Left lung (tissue), 10 donors: ENCODE data around the gene DHX32. TPM values are rescaled to one million over a fixed set of nuclear protein-coding genes. Genes with fewer than 3 reads are reported as not detected.

Source experiments
- ATAC-seq: fragments of 200-7000 bp; cut with Tn5 transposase; one replicate; pipeline ENCODE4 v1.9.1; 2020; ENCODE audit warnings: moderate library complexity
- DNase-seq, 4 donors: peaks; one replicate each; pipeline ENCODE4 v3.0.0-alpha.2; 2013 to 2020
- H3K27ac ChIP-seq, 2 donors: fragments of 200-600 bp; sonication (generic) in 1 of 2; one replicate each; pipeline versions ENCODE4 v1.5.0 to v1.8.0; 2020 to 2021
- H3K27me3 ChIP-seq, 2 donors: fragments of 200-600 bp; sonication (generic) in 1 of 2; one replicate each; pipeline versions ENCODE4 v1.5.0 to v1.8.0; 2020 to 2021
- H3K36me3 ChIP-seq, 2 donors: fragments of 200-600 bp; sonication (generic) in 1 of 2; one replicate each; pipeline versions ENCODE4 v1.5.0 to v1.8.0; 2020 to 2021
- H3K4me1 ChIP-seq, 2 donors: fragments of 200-600 bp; one replicate each; pipeline ENCODE4 v1.8.0; 2021
- H3K4me3 ChIP-seq, 2 donors: fragments of 200-600 bp; sonication (generic) in 1 of 2; one replicate each; pipeline versions ENCODE4 v1.5.0 to v1.8.0; 2020 to 2021; ENCODE audit warnings: mild to moderate bottlenecking in 1 of 2
- H3K9me3 ChIP-seq, 2 donors: fragments of 200-600 bp; sonication (generic) in 1 of 2; one replicate each; pipeline versions ENCODE4 v1.5.0 to v1.8.0; 2020 to 2021
- CTCF ChIP-seq, 2 donors: fragments of 200-600 bp; sonication (generic) in 1 of 2; IDR thresholded peaks; one replicate each; pipeline versions ENCODE4 v1.5.0 to v1.8.0; 2021; ENCODE audit warnings: antibody characterized with exemption in 2 of 2
- intact Hi-C, 2 donors: fragments of 100-400 bp; cut with DNase I; formaldehyde crosslinking; loops; one replicate each; pipeline versions ENCODE4 v1.11.2 to v1.14.2; 2022
- microRNA-seq, 2 donors: library from miRNA; unstranded; fragments of <30 nt; microRNA quantifications; one replicate each; pipeline ENCODE4, GENCODE V29; 2019
- polyA plus RNA-seq, 6 donors: library from polyadenylated mRNA; unstranded; fragments of 120-200 nt; gene quantifications; one replicate each; pipeline ENCODE4 v1.2.1, GENCODE V29; 2013; ENCODE audit not compliant: insufficient read length in 6 of 6
- total RNA-seq, 2 donors: library from RNA; stranded (reverse); fragmentation: NEBNext Ultra II Directional; extraction: Animal tissue kit (Norgen Biotek cat#: 25700); gene quantifications; one replicate each; pipeline ENCODE4 v1.2.1, GENCODE V29; 2021
- donor health status: DM: no; HTN: yes; CAD: no.
- donor health status: DM: no; HTN: no; CAD: no.

The DHX32 gene
- total and polyA plus RNA-seq, 8 donors = 26.2 to 32.0 (median 27.7) TPM

GRCh38 chr10:125795128-125795527 is 86.0 kb downstream of the DHX32 start:
- no peak for DNase-seq
- Histone ChIP-seq H3K27me3 (no peaks in the 10 kb centered on the region), H3K36me3 (peaks cover 0 to 71% of the 10 kb centered on the region in 2 donors), H3K9me3 (no peaks in the 10 kb centered on the region), H3K4me1 (no peaks in the 10 kb centered on the region), H3K4me3 (no peak overlapping the region), H3K27ac (no peak overlapping the region)
- TF ChIP-seq CTCF (IDR thresholded peaks at IDR 0.05) = no peak
- no peak for ATAC-seq
- intact Hi-C loops = no loop called here

- Histone ChIP-seq H3K4me1 (no peaks in the 10 kb centered on the region), H3K4me3 (no peak overlapping the region), H3K27me3 (no peaks in the 10 kb centered on the region), H3K9me3 (no peaks in the 10 kb centered on the region), H3K27ac (no peak overlapping the region), H3K36me3 (peaks cover 0 to 82% of the 10 kb centered on the region in 2 donors)
- ATAC-seq = no peak
- peak in 1 of 4 donors; percentile 50 for DNase-seq
- TF ChIP-seq CTCF (IDR thresholded peaks at IDR 0.05) = no peak
- intact Hi-C loops = no loop called here
These were observed 88.5 kb downstream of the DHX32 start for GRCh38 chr10:125792342-125793300.

DNA sequence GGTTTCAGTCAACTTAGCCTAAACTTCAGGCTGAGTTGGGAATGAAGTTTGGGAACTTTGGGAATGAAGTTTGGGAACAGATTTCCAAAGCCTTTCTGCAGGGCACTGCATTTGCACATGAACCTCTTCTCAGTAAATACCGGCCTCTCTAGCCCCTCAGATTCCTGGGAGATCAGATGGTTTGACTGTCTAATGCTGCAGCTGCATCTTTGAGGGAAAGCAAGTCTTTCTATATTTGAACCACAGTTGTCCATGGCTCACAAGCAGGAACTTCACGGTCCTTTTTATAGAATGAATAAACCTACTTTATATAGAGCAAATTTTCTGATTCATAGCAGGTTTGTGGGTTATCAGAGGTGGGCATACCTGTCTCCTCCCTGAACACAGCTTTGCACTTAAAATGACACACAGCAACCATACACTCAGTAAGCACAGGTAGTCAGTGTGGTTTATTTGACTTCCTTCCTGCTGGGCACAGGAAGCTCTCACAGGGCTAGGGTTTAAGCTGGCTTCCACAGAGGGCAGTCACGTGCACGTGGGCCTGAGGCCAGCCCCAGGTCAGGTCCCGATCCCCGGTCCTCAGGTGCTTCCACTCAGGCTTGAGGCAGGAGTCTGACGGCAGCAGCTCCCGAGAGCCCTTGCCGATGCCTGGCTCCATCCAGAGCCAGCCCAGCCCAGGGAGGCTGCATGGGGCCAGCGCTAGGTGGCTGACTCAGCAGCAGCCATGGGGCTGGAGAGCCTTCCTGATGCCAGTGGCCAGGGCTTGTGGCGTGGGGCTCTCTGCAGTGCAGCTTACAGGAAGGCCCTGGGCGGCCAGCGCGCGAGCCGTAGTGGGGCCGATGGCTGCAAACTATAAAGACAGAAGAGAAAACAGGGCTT is 92.7 kb downstream of the DHX32 start:
- no peak for ATAC-seq
- no peak for TF ChIP-seq CTCF (IDR thresholded peaks at IDR 0.05)
- intact Hi-C loops = no loop called here

More for the DNA sequence above, 92.7 kb downstream of the DHX32 start:
- Histone ChIP-seq H3K27me3 (no peaks in the 10 kb centered on the region), H3K27ac (no peak overlapping the region), H3K36me3 (peaks cover 0 to 41% of the 10 kb centered on the region in 2 donors), H3K4me1 (no peaks in the 10 kb centered on the region), H3K4me3 (no peak overlapping the region), H3K9me3 (no peaks in the 10 kb centered on the region)
- DNase-seq = peak in 1 of 4 donors; percentile 74

Small RNAs within 50 kb of the gene (microRNA-seq; reads per million reads assigned to microRNA genes)
- 0.27 to 0.50 reads per million in 2 donors for gene MIR4484

Other genes with a start within 250 kb of the DHX32 start
- under 1 TPM in 1 of 2 donors, not detected in 1; 0.26 TPM for gene TEX36, start 198.1 kb downstream of the DHX32 start, total RNA-seq
- not detected for gene TEX36, start 198.1 kb downstream of the DHX32 start, polyA plus RNA-seq
- gene EDRF1, start 161.6 kb downstream of the DHX32 start, total RNA-seq = 10 to 100 TPM; 19.9 to 24.2 TPM
- gene EDRF1, start 161.6 kb downstream of the DHX32 start, polyA plus RNA-seq = 10 to 100 TPM; 53.9 to 70.1 (median 61.7) TPM
- gene MMP21, start 105.5 kb downstream of the DHX32 start, total RNA-seq = under 1 TPM; 0.13 to 0.32 TPM
- gene MMP21, start 105.5 kb downstream of the DHX32 start, polyA plus RNA-seq = 1 to 10 TPM in 2 of 6 donors, under 1 TPM in 4; 0.49 to 1.2 (median 0.92) TPM
- 10 to 100 TPM; 42.0 to 45.3 TPM for gene UROS, start 58.0 kb downstream of the DHX32 start, total RNA-seq
- gene UROS, start 58.0 kb downstream of the DHX32 start, polyA plus RNA-seq = 10 to 100 TPM; 60.5 to 73.0 (median 68.9) TPM
- 10 to 100 TPM; 39.4 to 52.9 TPM for gene BCCIP, start 57.7 kb downstream of the DHX32 start, total RNA-seq
- gene BCCIP, start 57.7 kb downstream of the DHX32 start, polyA plus RNA-seq = 10 to 100 TPM; 74.7 to 86.2 (median 78.4) TPM
- gene FANK1, start 15.3 kb upstream of the DHX32 start, total RNA-seq = 1 to 10 TPM; 4.3 to 4.4 TPM
- 10 to 100 TPM in 2 of 6 donors, 1 to 10 TPM in 4; 7.1 to 12.1 (median 9.1) TPM for gene FANK1, start 15.3 kb upstream of the DHX32 start, polyA plus RNA-seq